Measurements from ENCODE around the gene PNP. TPM values are rescaled to one million over a fixed set of nuclear protein-coding genes. Genes with fewer than 3 reads are reported as not detected.

The PNP gene
- total and polyA plus RNA-seq, 4 donors = 21.9 to 56.5 (median 50.1) TPM

Other genes with a start within 250 kb of the PNP start
- gene OR11H6, start 245.7 kb upstream of the PNP start, total RNA-seq = not detected
- not detected for gene OR11H6, start 245.7 kb upstream of the PNP start, polyA plus RNA-seq
- not detected for gene OR11H7, start 240.4 kb upstream of the PNP start, total RNA-seq
- not detected for gene OR11H7, start 240.4 kb upstream of the PNP start, polyA plus RNA-seq
- not detected for gene OR11H4, start 230.1 kb upstream of the PNP start, total RNA-seq
- gene OR11H4, start 230.1 kb upstream of the PNP start, polyA plus RNA-seq = not detected
- 10 to 100 TPM; 12.0 to 15.4 TPM for gene TTC5, start 163.5 kb upstream of the PNP start, total RNA-seq
- 1 to 10 TPM; 3.0 to 4.3 TPM for gene TTC5, start 163.5 kb upstream of the PNP start, polyA plus RNA-seq
- gene CCNB1IP1, start 136.1 kb upstream of the PNP start, total RNA-seq = 10 to 100 TPM; 34.6 to 50.9 TPM
- gene CCNB1IP1, start 136.1 kb upstream of the PNP start, polyA plus RNA-seq = 10 to 100 TPM; 65.5 to 75.4 TPM
- gene PARP2, start 125.8 kb upstream of the PNP start, total RNA-seq = 10 to 100 TPM; 13.4 to 19.5 TPM
- 10 to 100 TPM; 13.4 to 21.4 TPM for gene PARP2, start 125.8 kb upstream of the PNP start, polyA plus RNA-seq
- gene TEP1, start 55.9 kb upstream of the PNP start, total RNA-seq = 10 to 100 TPM; 49.0 to 62.4 TPM
- 10 to 100 TPM; 10.3 to 28.2 TPM for gene TEP1, start 55.9 kb upstream of the PNP start, polyA plus RNA-seq
- 1 to 10 TPM in 1 of 2 donors, under 1 TPM in 1; 0.39 to 1.3 TPM for gene KLHL33, start 33.2 kb upstream of the PNP start, total RNA-seq
- gene KLHL33, start 33.2 kb upstream of the PNP start, polyA plus RNA-seq = under 1 TPM; 0.25 to 0.41 TPM
- gene OSGEP, start 14.6 kb upstream of the PNP start, total RNA-seq = 10 to 100 TPM; 27.5 to 40.0 TPM
- gene OSGEP, start 14.6 kb upstream of the PNP start, polyA plus RNA-seq = 10 to 100 TPM; 14.9 to 82.1 TPM
- 10 to 100 TPM; 51.1 to 66.0 TPM for gene APEX1, start 14.2 kb upstream of the PNP start, total RNA-seq
- gene APEX1, start 14.2 kb upstream of the PNP start, polyA plus RNA-seq = 100 to 1,000 TPM in 1 of 2 donors, 10 to 100 TPM in 1; 84.8 to 122 TPM
- gene PIP4P1, start 8.0 kb upstream of the PNP start, total RNA-seq = 10 to 100 TPM; 25.9 to 27.6 TPM
- gene PIP4P1, start 8.0 kb upstream of the PNP start, polyA plus RNA-seq = 10 to 100 TPM; 15.8 to 42.7 TPM
- under 1 TPM; 0.78 to 0.96 TPM for gene RNASE10, start 36.1 kb downstream of the PNP start, total RNA-seq
- gene RNASE10, start 36.1 kb downstream of the PNP start, polyA plus RNA-seq = not detected
- not detected for gene RNASE9, start 91.6 kb downstream of the PNP start, total RNA-seq
- not detected for gene RNASE9, start 91.6 kb downstream of the PNP start, polyA plus RNA-seq
- not detected for gene RNASE11, start 118.6 kb downstream of the PNP start, total RNA-seq
- not detected for gene RNASE11, start 118.6 kb downstream of the PNP start, polyA plus RNA-seq
- not detected for gene RNASE12, start 122.0 kb downstream of the PNP start, total RNA-seq
- gene RNASE12, start 122.0 kb downstream of the PNP start, polyA plus RNA-seq = not detected
- gene OR6S1, start 172.3 kb downstream of the PNP start, total RNA-seq = not detected
- gene OR6S1, start 172.3 kb downstream of the PNP start, polyA plus RNA-seq = not detected
- 10 to 100 TPM; 37.4 to 71.8 TPM for gene RNASE4, start 215.2 kb downstream of the PNP start, total RNA-seq
- 10 to 100 TPM; 39.3 to 85.1 TPM for gene RNASE4, start 215.2 kb downstream of the PNP start, polyA plus RNA-seq
- 10 to 100 TPM; 19.7 to 22.1 TPM for gene ANG, start 219.4 kb downstream of the PNP start, total RNA-seq
- gene ANG, start 219.4 kb downstream of the PNP start, polyA plus RNA-seq = 10 to 100 TPM; 20.8 to 30.3 TPM